ENCODE measurements around the gene PGAP3.

PGAP3 gene

GRCh38 chr17:39735882-39736281, 48.0 kb upstream of the PGAP3 start:
- Histone ChIP-seq H3K4me2 (ENCODE audit: low read depth, low read length, poor library complexity, severe bottlenecking) (no peak overlapping the region), H3K4me3 (ENCODE audit: low read length, poor library complexity, severe bottlenecking) (no peak overlapping the region), H3F3A (ENCODE audit: low read depth) (no peaks in the 10 kb centered on the region), H3K9me2 (replicated peaks; ENCODE audit: low read depth, low read length) (no peaks in the 10 kb centered on the region), H3K79me2 (ENCODE audit: insufficient read depth, low read length) (no peaks in the 10 kb centered on the region), H3K4me1 (ENCODE audit: insufficient read depth, low read length, poor library complexity, severe bottlenecking) (no peaks in the 10 kb centered on the region), H3K9ac (ENCODE audit: low read depth, low read length, poor library complexity, severe bottlenecking) (no peak overlapping the region), H4K20me1 (ENCODE audit: insufficient read depth, low read length, poor library complexity, severe bottlenecking) (no peaks in the 10 kb centered on the region), H3K27me3 (ENCODE audit: insufficient read depth, low read length, poor library complexity, severe bottlenecking) (no peaks in the 10 kb centered on the region), H3K9me3 (ENCODE audit: insufficient read depth, low read depth, low read length) (no peaks in the 10 kb centered on the region), H2AFZ (ENCODE audit: low read length) (no peak overlapping the region), H3K36me3 (ENCODE audit: insufficient read depth, low read length) (no peaks in the 10 kb centered on the region)
- no peak for TF ChIP-seq CTCF (conservative IDR thresholded peaks at IDR 0.05; ENCODE audit: low read length)
- TF ChIP-seq EZH2phosphoT487 (IDR thresholded peaks at IDR 0.05; ENCODE audit: borderline replicate concordance): no peak

- no peaks in the 10 kb centered on the region for H3K9me2 ChIP-seq (replicated peaks; ENCODE audit: low read depth, low read length)
- H3K27me3 ChIP-seq (ENCODE audit: insufficient read depth, low read length, poor library complexity, severe bottlenecking): no peaks in the 10 kb centered on the region
- H3F3A ChIP-seq (ENCODE audit: low read depth): no peaks in the 10 kb centered on the region
- no peak overlapping the region for H3K4me2 ChIP-seq (ENCODE audit: low read depth, low read length, poor library complexity, severe bottlenecking)
- no peak overlapping the region for H3K9ac ChIP-seq (ENCODE audit: low read depth, low read length, poor library complexity, severe bottlenecking)
- TF ChIP-seq CTCF (conservative IDR thresholded peaks at IDR 0.05; ENCODE audit: low read length) (no peak), EZH2phosphoT487 (IDR thresholded peaks at IDR 0.05; ENCODE audit: borderline replicate concordance) (no peak)
- H3K9me3 ChIP-seq (ENCODE audit: insufficient read depth, low read depth, low read length): no peaks in the 10 kb centered on the region
- peaks cover 9% of the 10 kb centered on the region for H3K79me2 ChIP-seq (ENCODE audit: insufficient read depth, low read length)
- H3K4me3 ChIP-seq (ENCODE audit: low read length, poor library complexity, severe bottlenecking): no peak overlapping the region
- no peaks in the 10 kb centered on the region for H4K20me1 ChIP-seq (ENCODE audit: insufficient read depth, low read length, poor library complexity, severe bottlenecking)
- peaks cover 10% of the 10 kb centered on the region for H3K4me1 ChIP-seq (ENCODE audit: insufficient read depth, low read length, poor library complexity, severe bottlenecking)
- no peak overlapping the region for H2AFZ ChIP-seq (ENCODE audit: low read length)
- no peaks in the 10 kb centered on the region for H3K36me3 ChIP-seq (ENCODE audit: insufficient read depth, low read length)
Measured at GRCh38 chr17:39732586-39732985, 44.7 kb upstream of the PGAP3 start.

GRCh38 chr17:39730095-39730921, 42.5 kb upstream of the PGAP3 start, which contains the start of gene MIEN1:
Gene MIEN1 (minus strand): TSS chr17:39730532. CDS start chr17:39730495, 37 bp downstream.
- no peaks in the 10 kb centered on the region for H4K20me1 ChIP-seq (ENCODE audit: insufficient read depth, low read length, poor library complexity, severe bottlenecking)
- peaks cover 9% of the 10 kb centered on the region for H3K79me2 ChIP-seq (ENCODE audit: insufficient read depth, low read length)
- no peaks in the 10 kb centered on the region for H3K27me3 ChIP-seq (ENCODE audit: insufficient read depth, low read length, poor library complexity, severe bottlenecking)
- H3K9me2 ChIP-seq (replicated peaks; ENCODE audit: low read depth, low read length): no peaks in the 10 kb centered on the region
- peak within 1 kb of the TSS; percentile 91 for H3K4me3 ChIP-seq (ENCODE audit: low read length, poor library complexity, severe bottlenecking)
- no peaks in the 10 kb centered on the region for H3K9me3 ChIP-seq (ENCODE audit: insufficient read depth, low read depth, low read length)
- peak within 1 kb of the TSS; percentile 91 for H2AFZ ChIP-seq (ENCODE audit: low read length)
- H3K36me3 ChIP-seq (ENCODE audit: insufficient read depth, low read length): no peaks in the 10 kb centered on the region
- no peaks in the 10 kb centered on the region for H3F3A ChIP-seq (ENCODE audit: low read depth)
- peak within 1 kb of the TSS; percentile 81 for H3K9ac ChIP-seq (ENCODE audit: low read depth, low read length, poor library complexity, severe bottlenecking)
- TF ChIP-seq CTCF (conservative IDR thresholded peaks at IDR 0.05; ENCODE audit: low read length) (peak; percentile 71), EZH2phosphoT487 (IDR thresholded peaks at IDR 0.05; ENCODE audit: borderline replicate concordance) (no peak)
- H3K4me2 ChIP-seq (ENCODE audit: low read depth, low read length, poor library complexity, severe bottlenecking): peak within 1 kb of the TSS; percentile 97
- H3K4me1 ChIP-seq (ENCODE audit: insufficient read depth, low read length, poor library complexity, severe bottlenecking): peaks cover 10% of the 10 kb centered on the region

Data from Loucy (cell line).